Measurements from ENCODE around the gene CUX1. TPM values are rescaled to one million over a fixed set of nuclear protein-coding genes. Genes with fewer than 3 reads are reported as not detected.

CUX1 gene
- total RNA-seq, 4 donors from 2014 or later, result 64.1 to 142 (median 111) TPM

DNA sequence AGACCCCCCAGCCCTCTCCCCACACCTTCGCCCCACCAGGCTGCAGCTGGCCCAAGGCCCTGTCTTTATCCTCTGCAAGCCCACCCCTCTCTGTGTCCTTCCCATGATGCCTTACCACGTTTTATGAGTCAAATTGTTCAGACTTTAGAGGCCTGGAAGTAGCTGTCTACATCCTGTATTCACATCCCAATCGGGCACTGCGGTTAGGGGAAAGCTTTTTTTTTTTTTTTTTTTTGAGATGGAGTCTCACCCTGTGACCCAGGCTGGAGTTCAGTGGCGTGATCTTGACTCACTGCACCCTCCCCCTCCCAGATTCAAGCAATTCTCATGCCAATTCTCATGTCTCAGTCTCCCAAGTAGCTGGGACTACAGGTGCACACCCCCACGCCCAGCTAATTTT lies 347.7 kb downstream of the CUX1 start:
- Histone ChIP-seq H3K4me1 (no peaks in the 10 kb centered on the region), H3K27me3 (no peaks in the 10 kb centered on the region), H3K4me3 (no peak overlapping the region), H3K36me3 (peaks cover 0 to 24% (median 0%) of the 10 kb centered on the region in 3 donors), H3K9me3 (no peaks in the 10 kb centered on the region), H3K27ac (no peak overlapping the region)
- DNase-seq, result no peak
- TF ChIP-seq POLR2A (IDR thresholded peaks at IDR 0.05) (no peak), CTCF (IDR thresholded peaks at IDR 0.05) (no peak)

DNA sequence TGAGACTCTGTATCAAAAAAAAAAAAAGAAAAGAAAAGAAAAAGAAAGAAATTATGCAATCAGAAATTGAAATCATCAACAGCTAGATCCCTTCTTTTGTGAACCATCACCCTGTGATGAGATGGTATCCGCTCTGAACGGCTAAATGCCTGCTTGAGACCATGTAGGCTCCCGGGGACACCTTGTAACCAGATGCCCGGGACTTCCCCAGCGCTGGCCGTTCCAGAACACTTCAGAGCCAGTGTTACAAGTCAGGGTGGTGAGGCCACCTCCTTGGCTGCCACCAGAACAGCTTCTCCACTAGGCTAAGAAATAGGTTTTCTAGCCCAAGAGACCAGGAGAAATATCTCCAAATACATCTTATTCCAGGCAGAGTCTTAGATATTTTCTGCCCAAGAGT lies 349.8 kb downstream of the CUX1 start:
- Histone ChIP-seq H3K27ac (no peak overlapping the region), H3K4me1 (no peaks in the 10 kb centered on the region), H3K27me3 (no peaks in the 10 kb centered on the region), H3K9me3 (no peaks in the 10 kb centered on the region), H3K4me3 (no peak overlapping the region), H3K36me3 (peaks cover 0 to 37% (median 0%) of the 10 kb centered on the region in 3 donors)
- DNase-seq, result no peak
- TF ChIP-seq CTCF (IDR thresholded peaks at IDR 0.05) (no peak), POLR2A (IDR thresholded peaks at IDR 0.05) (no peak)

- H3K4me3 ChIP-seq, result no peak overlapping the region
- no peaks in the 10 kb centered on the region for H3K4me1 ChIP-seq
- H3K27ac ChIP-seq, result no peak overlapping the region
These were observed 352.4 kb downstream of the CUX1 start for GRCh38 chr7:102169651-102170392.

DNA sequence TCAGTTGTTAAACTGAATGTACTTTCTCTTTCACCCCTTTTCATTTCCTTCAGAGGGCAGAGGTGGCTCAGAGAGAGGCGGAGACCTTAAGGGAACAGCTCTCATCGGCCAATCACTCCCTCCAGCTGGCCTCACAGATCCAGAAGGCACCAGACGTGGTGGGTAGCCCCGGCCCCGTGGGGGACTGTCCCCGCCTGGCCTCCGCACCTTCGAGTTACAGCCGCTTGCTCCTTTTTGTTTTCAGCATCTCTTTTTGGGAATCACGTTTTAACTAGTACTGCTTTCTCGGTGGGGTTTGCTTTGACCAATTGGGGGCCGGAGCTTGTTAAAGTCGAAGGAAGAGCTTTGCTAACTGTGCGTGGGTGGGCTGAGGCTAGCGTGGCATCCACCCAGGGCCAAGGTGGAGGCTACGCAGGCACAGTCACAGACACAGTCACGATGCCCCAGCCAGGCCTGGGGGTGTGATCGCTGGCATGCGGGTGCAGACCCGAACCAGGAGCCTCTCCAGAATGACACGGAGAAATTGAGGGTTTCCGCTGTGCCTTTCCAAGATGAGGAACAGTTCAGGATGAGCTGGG lies 353.1 kb downstream of the CUX1 start:
- no peak for TF ChIP-seq POLR2A (IDR thresholded peaks at IDR 0.05)
- no peak for TF ChIP-seq CTCF (IDR thresholded peaks at IDR 0.05)
- Histone ChIP-seq H3K27me3 (no peaks in the 10 kb centered on the region), H3K4me1 (no peaks in the 10 kb centered on the region), H3K27ac (no peak overlapping the region), H3K36me3 (peaks cover 0 to 46% (median 0%) of the 10 kb centered on the region in 3 donors), H3K4me3 (no peak overlapping the region), H3K9me3 (no peaks in the 10 kb centered on the region)
- DNase-seq, result no peak

More at GRCh38 chr7:102169651-102170392, 352.4 kb downstream of the CUX1 start:
- no peak for DNase-seq
- TF ChIP-seq POLR2A (IDR thresholded peaks at IDR 0.05) (no peak), CTCF (IDR thresholded peaks at IDR 0.05) (no peak)
- Histone ChIP-seq H3K27me3 (no peaks in the 10 kb centered on the region), H3K36me3 (peaks cover 0 to 46% (median 0%) of the 10 kb centered on the region in 3 donors), H3K9me3 (no peaks in the 10 kb centered on the region)

DNA sequence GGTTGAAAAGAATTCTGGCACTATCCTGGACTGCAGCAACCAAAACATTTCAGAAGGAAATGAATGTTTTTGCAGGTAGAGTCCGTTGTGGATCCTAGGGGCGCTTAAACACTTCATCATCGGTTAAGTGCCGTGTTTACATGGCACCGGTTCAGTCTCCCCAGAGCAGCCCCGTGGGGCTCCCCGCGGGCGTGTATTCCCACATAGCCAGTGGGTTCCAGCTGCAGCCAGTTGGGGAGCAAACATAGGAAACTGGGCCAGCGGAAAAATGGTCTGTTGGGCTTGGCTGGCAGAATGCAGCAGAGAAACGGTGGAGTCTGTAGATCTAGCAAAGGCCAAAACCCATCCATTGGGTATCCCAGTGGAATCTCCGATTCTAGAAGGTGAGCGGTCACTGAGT lies 356.2 kb downstream of the CUX1 start:
- H3K9me3 ChIP-seq, result no peaks in the 10 kb centered on the region

More for the DNA sequence above, 356.2 kb downstream of the CUX1 start:
- no peaks in the 10 kb centered on the region for H3K4me1 ChIP-seq
- peaks cover 0 to 44% (median 0%) of the 10 kb centered on the region in 3 donors for H3K36me3 ChIP-seq
- no peak for DNase-seq
- no peak overlapping the region for H3K27ac ChIP-seq
- no peak overlapping the region for H3K4me3 ChIP-seq
- TF ChIP-seq POLR2A (IDR thresholded peaks at IDR 0.05) (no peak), CTCF (IDR thresholded peaks at IDR 0.05) (no peak)
- no peaks in the 10 kb centered on the region for H3K27me3 ChIP-seq
